ENCODE data around the gene FBRSL1.

The FBRSL1 gene

DNA sequence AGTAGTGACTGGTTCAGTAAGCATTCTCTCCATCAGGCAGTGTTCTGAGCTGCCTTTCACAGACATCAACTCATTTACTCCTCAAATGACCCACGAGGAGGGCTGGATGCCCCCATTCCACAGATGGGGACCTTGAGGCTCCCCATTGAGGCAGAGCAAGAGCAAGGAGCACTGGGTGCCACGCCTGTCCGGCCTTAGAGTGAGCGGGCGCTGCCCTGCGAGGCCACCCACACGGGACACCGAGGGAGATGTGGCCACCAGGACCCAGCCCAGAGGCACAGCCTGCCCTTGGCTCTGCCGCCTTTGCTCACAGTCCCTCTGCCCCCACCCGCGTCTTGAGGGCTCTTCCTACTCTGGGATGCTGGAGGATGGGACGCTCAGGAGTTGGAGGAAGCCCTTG lies 3.0 kb downstream of the FBRSL1 start:
- no peak overlapping the region for H3K4me3 ChIP-seq (ENCODE audit: control insufficient read depth in 1 of 7, extremely low read depth in 1 of 7, insufficient read depth in 4 of 7, low read depth in 2 of 7, low read length in 6 of 7)
- H3K27ac ChIP-seq (ENCODE audit: insufficient read depth in 1 of 2, low read depth in 1 of 2, low read length in 2 of 2, poor library complexity in 1 of 2, severe bottlenecking in 2 of 2), result peak overlapping the region in 1 of 2 experiments; percentile 43
- ChIA-PET CTCF (interaction anchor here (0.7 to 1.4 kb wide), 5 partner anchors 8 to 30 kb away, joined by 3 to 4 read pairs (median 3); no protein-coding TSS in a partner anchor), POLR2A (no interaction called here)
- WGBS (ENCODE audit: insufficient coverage), result 97% methylated on average over 12 of the region's 12 CpGs
- peaks cover 0 to 15% (median 6%) of the 10 kb centered on the region in 4 experiments for H3K36me3 ChIP-seq (ENCODE audit: control insufficient read depth in 4 of 4, insufficient read depth in 4 of 4, low read length in 3 of 4)
- H3K27me3 ChIP-seq (replicated peaks in 2 of 5; ENCODE audit: control insufficient read depth in 4 of 5, insufficient read depth in 5 of 5, low read length in 4 of 5), result no peaks in the 10 kb centered on the region
- no peak for DNase-seq
- peaks cover 5 to 65% (median 53%) of the 10 kb centered on the region in 4 experiments for H3K4me1 ChIP-seq (ENCODE audit: control extremely low read depth in 1 of 4, control insufficient read depth in 4 of 4, insufficient read depth in 4 of 4, low read length in 3 of 4)
- no peaks in the 10 kb centered on the region for H3K9me3 ChIP-seq (ENCODE audit: control extremely low read depth in 1 of 5, control insufficient read depth in 4 of 5, insufficient read depth in 2 of 5, low read depth in 1 of 5, low read length in 4 of 5)

DNA sequence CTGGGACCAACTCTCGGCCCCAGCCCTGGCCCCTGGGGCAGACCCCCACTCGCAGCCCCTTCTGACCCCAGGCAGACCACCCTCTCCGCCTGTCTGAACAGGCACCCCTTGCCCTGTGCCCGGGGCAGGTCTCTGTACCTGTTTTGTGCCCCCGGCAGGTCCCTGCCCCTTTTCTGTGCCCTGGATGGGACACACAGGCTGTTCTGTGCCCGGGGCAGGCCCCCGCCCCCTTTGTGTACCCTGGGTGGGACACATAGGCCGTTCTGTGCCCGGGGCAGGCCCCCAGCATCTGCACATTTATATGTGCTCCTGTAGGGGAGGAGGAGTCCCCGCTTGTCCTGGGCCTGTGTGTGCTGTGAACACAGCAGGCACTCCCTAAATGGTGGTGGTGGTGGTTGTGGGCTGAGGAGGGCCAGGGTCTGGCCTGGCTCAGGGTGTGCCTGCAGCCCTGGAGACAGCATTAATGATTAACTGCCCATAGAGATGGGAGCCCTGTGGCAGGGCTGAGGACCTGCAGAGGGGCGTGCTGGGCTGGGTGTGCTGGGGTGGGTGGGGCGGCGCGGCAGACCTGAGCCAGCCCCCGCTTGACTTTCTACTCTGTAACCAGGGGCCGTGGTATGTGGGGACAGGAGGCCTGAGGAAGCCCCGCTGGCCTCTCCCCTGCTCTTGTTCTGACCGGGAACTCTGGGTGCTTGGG lies 3.7 kb downstream of the FBRSL1 start:
- no peak overlapping the region for H3K4me3 ChIP-seq (ENCODE audit: control insufficient read depth in 1 of 7, extremely low read depth in 1 of 7, insufficient read depth in 4 of 7, low read depth in 2 of 7, low read length in 6 of 7)
- H3K4me1 ChIP-seq (ENCODE audit: control extremely low read depth in 1 of 4, control insufficient read depth in 4 of 4, insufficient read depth in 4 of 4, low read length in 3 of 4), result peaks cover 5 to 58% (median 46%) of the 10 kb centered on the region in 4 experiments
- no peaks in the 10 kb centered on the region for H3K27me3 ChIP-seq (replicated peaks in 2 of 5; ENCODE audit: control insufficient read depth in 4 of 5, insufficient read depth in 5 of 5, low read length in 4 of 5)
- POLR2A ChIA-PET, result no interaction called here
- DNase-seq, result no peak
- H3K27ac ChIP-seq (ENCODE audit: insufficient read depth in 1 of 2, low read depth in 1 of 2, low read length in 2 of 2, poor library complexity in 1 of 2, severe bottlenecking in 2 of 2), result peak overlapping the region in 1 of 2 experiments; percentile 43
- CTCF ChIA-PET, result interaction anchor here (1.4 kb wide), 1 partner anchor 11 kb away, joined by 4 read pairs; no protein-coding TSS in a partner anchor
- 94% methylated on average over 9 of the region's 18 CpGs for WGBS (ENCODE audit: insufficient coverage)
- peaks cover 0 to 15% (median 6%) of the 10 kb centered on the region in 4 experiments for H3K36me3 ChIP-seq (ENCODE audit: control insufficient read depth in 4 of 4, insufficient read depth in 4 of 4, low read length in 3 of 4)
- H3K9me3 ChIP-seq (ENCODE audit: control extremely low read depth in 1 of 5, control insufficient read depth in 4 of 5, insufficient read depth in 2 of 5, low read depth in 1 of 5, low read length in 4 of 5), result no peaks in the 10 kb centered on the region

DNA sequence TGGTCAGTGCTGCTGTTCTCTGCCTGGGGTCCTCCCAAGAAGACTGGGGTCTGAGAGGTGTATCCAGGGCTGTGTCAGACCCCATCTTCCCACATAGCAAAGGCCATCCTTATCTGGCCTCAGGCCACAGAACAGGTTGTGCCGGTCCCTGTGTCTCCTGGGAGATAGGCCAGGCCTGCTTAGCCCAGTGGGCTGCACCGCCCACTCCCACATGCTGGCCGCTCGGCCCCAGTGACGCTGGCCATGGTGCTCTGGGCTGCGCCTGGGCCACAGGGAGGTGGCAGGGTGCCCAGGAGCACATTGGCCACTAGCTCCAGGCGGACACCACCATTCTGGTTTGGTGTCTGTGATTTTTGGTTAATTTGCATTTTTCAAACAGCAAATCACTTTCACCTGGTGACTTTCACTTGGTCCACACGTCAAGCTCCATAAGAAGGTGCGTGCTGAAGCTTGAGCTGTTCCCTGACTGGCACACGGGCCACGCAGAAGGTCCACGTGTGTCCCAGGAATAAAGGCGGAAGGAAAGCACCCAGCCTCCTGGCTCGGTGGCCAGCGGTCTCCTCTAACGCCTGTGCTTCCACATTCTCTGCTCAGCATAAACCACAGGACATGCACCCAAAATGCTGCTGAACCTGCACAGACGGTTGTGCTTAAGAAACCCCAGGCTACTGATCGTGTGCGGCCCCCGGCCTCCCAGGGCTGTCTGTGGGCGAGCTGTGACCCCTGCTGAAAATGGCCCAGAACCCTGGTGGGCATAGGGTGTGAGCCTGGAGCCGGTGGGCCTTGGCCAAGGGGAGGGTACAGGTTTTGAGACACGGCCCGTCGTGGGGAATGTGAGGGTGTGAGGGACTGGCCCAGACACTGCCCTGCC lies 4.6 kb downstream of the FBRSL1 start:
- ChIA-PET CTCF (interaction anchor here (1.4 kb wide), 1 partner anchor 10 kb away, joined by 4 read pairs; no protein-coding TSS in a partner anchor), POLR2A (no interaction called here)
- no peak overlapping the region for H3K27ac ChIP-seq (ENCODE audit: insufficient read depth in 1 of 2, low read depth in 1 of 2, low read length in 2 of 2, poor library complexity in 1 of 2, severe bottlenecking in 2 of 2)
- no peak for DNase-seq
- peak overlapping the region in 1 of 7 experiments; percentile 8 for H3K4me3 ChIP-seq (ENCODE audit: control insufficient read depth in 1 of 7, extremely low read depth in 1 of 7, insufficient read depth in 4 of 7, low read depth in 2 of 7, low read length in 6 of 7)
- peaks cover 0 to 15% (median 6%) of the 10 kb centered on the region in 4 experiments for H3K36me3 ChIP-seq (ENCODE audit: control insufficient read depth in 4 of 4, insufficient read depth in 4 of 4, low read length in 3 of 4)
- 79% methylated on average over 17 of the region's 25 CpGs for WGBS (ENCODE audit: insufficient coverage)
- H3K27me3 ChIP-seq (replicated peaks in 2 of 5; ENCODE audit: control insufficient read depth in 4 of 5, insufficient read depth in 5 of 5, low read length in 4 of 5), result no peaks in the 10 kb centered on the region
- peaks cover 2 to 51% (median 39%) of the 10 kb centered on the region in 4 experiments for H3K4me1 ChIP-seq (ENCODE audit: control extremely low read depth in 1 of 4, control insufficient read depth in 4 of 4, insufficient read depth in 4 of 4, low read length in 3 of 4)
- H3K9me3 ChIP-seq (ENCODE audit: control extremely low read depth in 1 of 5, control insufficient read depth in 4 of 5, insufficient read depth in 2 of 5, low read depth in 1 of 5, low read length in 4 of 5), result no peaks in the 10 kb centered on the region

DNA sequence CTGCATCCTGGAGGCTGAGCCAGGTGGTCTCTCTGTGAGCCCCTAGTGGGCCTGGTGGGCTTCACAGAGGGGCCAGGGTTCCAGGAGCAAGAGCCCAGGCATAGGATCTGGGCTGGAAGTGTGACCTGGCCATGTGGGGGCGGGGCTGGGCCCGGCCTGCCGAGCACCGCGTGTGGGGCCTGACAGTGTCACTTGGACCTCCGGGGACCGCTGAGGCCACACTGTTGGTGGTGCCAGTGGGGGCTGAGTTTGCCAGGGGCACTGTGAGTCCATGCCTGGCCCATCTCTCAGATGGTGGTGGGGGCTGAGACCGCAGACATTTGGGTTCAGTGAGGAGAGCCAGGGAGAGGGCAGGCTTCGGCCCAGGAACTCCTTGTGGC lies 5.2 kb downstream of the FBRSL1 start:
- H3K27me3 ChIP-seq (replicated peaks in 2 of 5; ENCODE audit: control insufficient read depth in 4 of 5, insufficient read depth in 5 of 5, low read length in 4 of 5), result no peaks in the 10 kb centered on the region
- no peaks in the 10 kb centered on the region for H3K9me3 ChIP-seq (ENCODE audit: control extremely low read depth in 1 of 5, control insufficient read depth in 4 of 5, insufficient read depth in 2 of 5, low read depth in 1 of 5, low read length in 4 of 5)
- H3K36me3 ChIP-seq (ENCODE audit: control insufficient read depth in 4 of 4, insufficient read depth in 4 of 4, low read length in 3 of 4), result peaks cover 0 to 15% (median 6%) of the 10 kb centered on the region in 4 experiments
- 97% methylated on average over 8 of the region's 9 CpGs for WGBS (ENCODE audit: insufficient coverage)
- ChIA-PET CTCF (interaction anchor here (1.0 to 1.4 kb wide), 2 partner anchors 10 to 81 kb away, joined by 3 to 4 read pairs; no protein-coding TSS in a partner anchor), POLR2A (no interaction called here)
- H3K27ac ChIP-seq (ENCODE audit: insufficient read depth in 1 of 2, low read depth in 1 of 2, low read length in 2 of 2, poor library complexity in 1 of 2, severe bottlenecking in 2 of 2), result no peak overlapping the region
- H3K4me3 ChIP-seq (ENCODE audit: control insufficient read depth in 1 of 7, extremely low read depth in 1 of 7, insufficient read depth in 4 of 7, low read depth in 2 of 7, low read length in 6 of 7), result peak overlapping the region in 1 of 7 experiments; percentile 8
- DNase-seq, result no peak
- peaks cover 2 to 55% (median 42%) of the 10 kb centered on the region in 4 experiments for H3K4me1 ChIP-seq (ENCODE audit: control extremely low read depth in 1 of 4, control insufficient read depth in 4 of 4, insufficient read depth in 4 of 4, low read length in 3 of 4)

- H3K36me3 ChIP-seq (ENCODE audit: control insufficient read depth in 4 of 4, insufficient read depth in 4 of 4, low read length in 3 of 4), result peaks cover 0 to 15% (median 6%) of the 10 kb centered on the region in 4 experiments
- WGBS (ENCODE audit: insufficient coverage), result 78% methylated on average over 28 of the region's 31 CpGs
- peaks cover 2 to 59% (median 46%) of the 10 kb centered on the region in 4 experiments for H3K4me1 ChIP-seq (ENCODE audit: control extremely low read depth in 1 of 4, control insufficient read depth in 4 of 4, insufficient read depth in 4 of 4, low read length in 3 of 4)
- no peak overlapping the region for H3K27ac ChIP-seq (ENCODE audit: insufficient read depth in 1 of 2, low read depth in 1 of 2, low read length in 2 of 2, poor library complexity in 1 of 2, severe bottlenecking in 2 of 2)
- DNase-seq, result no peak
- no peak overlapping the region for H3K4me3 ChIP-seq (ENCODE audit: control insufficient read depth in 1 of 7, extremely low read depth in 1 of 7, insufficient read depth in 4 of 7, low read depth in 2 of 7, low read length in 6 of 7)
- no peaks in the 10 kb centered on the region for H3K9me3 ChIP-seq (ENCODE audit: control extremely low read depth in 1 of 5, control insufficient read depth in 4 of 5, insufficient read depth in 2 of 5, low read depth in 1 of 5, low read length in 4 of 5)
- ChIA-PET POLR2A (no interaction called here), CTCF (interaction anchor here (1.0 to 1.3 kb wide), 2 partner anchors 9 to 82 kb away, joined by 3 read pairs; no protein-coding TSS in a partner anchor)
- no peaks in the 10 kb centered on the region for H3K27me3 ChIP-seq (replicated peaks in 2 of 5; ENCODE audit: control insufficient read depth in 4 of 5, insufficient read depth in 5 of 5, low read length in 4 of 5)
Measured at GRCh38 chr12:132495629-132496357, 5.8 kb downstream of the FBRSL1 start.

- Histone ChIP-seq H3K4me3 (ENCODE audit: control insufficient read depth in 1 of 7, extremely low read depth in 1 of 7, insufficient read depth in 4 of 7, low read depth in 2 of 7, low read length in 6 of 7) (no peak overlapping the region), H3K27ac (ENCODE audit: insufficient read depth in 1 of 2, low read depth in 1 of 2, low read length in 2 of 2, poor library complexity in 1 of 2, severe bottlenecking in 2 of 2) (no peak overlapping the region), H3K4me1 (ENCODE audit: control extremely low read depth in 1 of 4, control insufficient read depth in 4 of 4, insufficient read depth in 4 of 4, low read length in 3 of 4) (peaks cover under 1 to 59% (median 46%) of the 10 kb centered on the region in 4 experiments), H3K36me3 (ENCODE audit: control insufficient read depth in 4 of 4, insufficient read depth in 4 of 4, low read length in 3 of 4) (peaks cover 0 to 15% (median 6%) of the 10 kb centered on the region in 4 experiments), H3K9me3 (ENCODE audit: control extremely low read depth in 1 of 5, control insufficient read depth in 4 of 5, insufficient read depth in 2 of 5, low read depth in 1 of 5, low read length in 4 of 5) (no peaks in the 10 kb centered on the region), H3K27me3 (replicated peaks in 2 of 5; ENCODE audit: control insufficient read depth in 4 of 5, insufficient read depth in 5 of 5, low read length in 4 of 5) (no peaks in the 10 kb centered on the region)
- no peak for DNase-seq
- ChIA-PET POLR2A (no interaction called here), CTCF (interaction anchor here (1.0 to 1.3 kb wide), 2 partner anchors 8 to 82 kb away, joined by 3 read pairs; no protein-coding TSS in a partner anchor)
- WGBS (ENCODE audit: insufficient coverage), result 96% methylated on average over 6 of the region's 10 CpGs
Measured at GRCh38 chr12:132496358-132496669, 6.4 kb downstream of the FBRSL1 start.
